ENCODE measurements around the gene ZNF841.

- peak; percentile 82 for TF ChIP-seq CTCF (IDR thresholded peaks at IDR 0.05; ENCODE audit: low read length)
- TF ChIP-seq EZH2 (IDR thresholded peaks at IDR 0.05; ENCODE audit: borderline replicate concordance, low read length): no peak
Measured at GRCh38 chr19:52139252-52140031, 43.9 kb upstream of the ZNF841 start, which contains the start of gene ZNF616.
